Measurements from ENCODE around the gene MRPS35. TPM values are rescaled to one million over a fixed set of nuclear protein-coding genes. Genes with fewer than 3 reads are reported as not detected.

The MRPS35 gene
- polyA plus RNA-seq, 1 experiment, result 66.6 TPM

DNA sequence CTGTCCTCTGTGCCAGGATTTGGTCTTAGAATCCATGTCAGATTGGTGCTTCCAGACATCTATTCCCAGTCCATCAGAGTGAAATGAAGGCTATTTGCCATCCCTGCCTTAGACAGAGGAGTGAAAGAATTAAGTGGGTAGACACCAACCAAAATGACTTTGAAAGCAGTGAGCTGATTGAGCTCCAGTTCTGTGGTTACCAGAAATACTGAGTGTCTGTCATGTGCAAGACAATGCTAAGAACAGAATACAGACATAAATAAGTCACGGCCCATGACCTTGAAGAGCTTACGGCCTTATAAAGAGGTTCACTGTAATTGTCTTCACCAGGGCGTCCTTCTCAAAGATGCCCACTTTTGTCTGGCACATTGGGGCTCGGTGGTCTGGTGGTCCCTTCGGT is 91.0 kb downstream of the MRPS35 start:
- POLR2A ChIA-PET, result interaction anchor here (1.0 kb wide), 1 partner anchor 21 kb away, joined by 3 read pairs; the partner anchor contains the start of genes KLHL42 and MANSC4
- TF ChIP-seq, protein P1, sequence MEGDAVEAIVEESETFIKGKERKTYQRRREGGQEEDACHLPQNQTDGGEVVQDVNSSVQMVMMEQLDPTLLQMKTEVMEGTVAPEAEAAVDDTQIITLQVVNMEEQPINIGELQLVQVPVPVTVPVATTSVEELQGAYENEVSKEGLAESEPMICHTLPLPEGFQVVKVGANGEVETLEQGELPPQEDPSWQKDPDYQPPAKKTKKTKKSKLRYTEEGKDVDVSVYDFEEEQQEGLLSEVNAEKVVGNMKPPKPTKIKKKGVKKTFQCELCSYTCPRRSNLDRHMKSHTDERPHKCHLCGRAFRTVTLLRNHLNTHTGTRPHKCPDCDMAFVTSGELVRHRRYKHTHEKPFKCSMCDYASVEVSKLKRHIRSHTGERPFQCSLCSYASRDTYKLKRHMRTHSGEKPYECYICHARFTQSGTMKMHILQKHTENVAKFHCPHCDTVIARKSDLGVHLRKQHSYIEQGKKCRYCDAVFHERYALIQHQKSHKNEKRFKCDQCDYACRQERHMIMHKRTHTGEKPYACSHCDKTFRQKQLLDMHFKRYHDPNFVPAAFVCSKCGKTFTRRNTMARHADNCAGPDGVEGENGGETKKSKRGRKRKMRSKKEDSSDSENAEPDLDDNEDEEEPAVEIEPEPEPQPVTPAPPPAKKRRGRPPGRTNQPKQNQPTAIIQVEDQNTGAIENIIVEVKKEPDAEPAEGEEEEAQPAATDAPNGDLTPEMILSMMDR (IDR thresholded peaks at IDR 0.05; ENCODE audit: low read depth, low read length), result no peak
- Histone ChIP-seq H3K27me3 (ENCODE audit: control insufficient read depth, insufficient read depth, low read length) (no peaks in the 10 kb centered on the region), H3K9me3 (ENCODE audit: control insufficient read depth, insufficient read depth, low read length) (no peaks in the 10 kb centered on the region), H3K27ac (ENCODE audit: low read depth, low read length) (no peak overlapping the region), H3K4me3 (ENCODE audit: low read depth, low read length) (no peak overlapping the region)
- DNase-seq (ENCODE audit: low read depth, low spot score), result no peak
- CTCF ChIA-PET, result interaction anchor here (0.6 to 1.5 kb wide), 2 partner anchors 20 to 69 kb away, joined by 5 read pairs; no protein-coding TSS in a partner anchor

DNA sequence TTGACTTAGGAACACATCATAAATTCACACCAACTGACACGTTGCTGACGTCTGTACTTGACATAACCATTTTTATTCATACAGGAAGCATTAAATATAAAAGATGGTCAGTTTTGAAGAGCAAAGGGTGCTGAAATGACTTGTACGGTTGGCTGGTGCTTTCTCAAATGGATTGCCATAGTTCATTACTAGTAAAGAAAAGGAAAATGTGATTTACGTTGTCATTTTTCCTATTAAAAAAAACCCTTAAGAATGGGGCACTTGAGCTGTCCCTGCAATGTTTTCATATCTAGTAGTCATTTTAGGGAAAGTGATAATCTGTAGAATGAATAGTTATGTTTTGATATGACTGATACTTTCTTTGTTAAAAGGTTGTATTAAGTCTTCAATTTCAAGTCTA is 91.9 kb downstream of the MRPS35 start:
- H3K27me3 ChIP-seq (ENCODE audit: control insufficient read depth, insufficient read depth, low read length), result no peaks in the 10 kb centered on the region
- no peaks in the 10 kb centered on the region for H3K9me3 ChIP-seq (ENCODE audit: control insufficient read depth, insufficient read depth, low read length)
- DNase-seq (ENCODE audit: low read depth, low spot score), result no peak
- ChIA-PET CTCF (interaction anchor here (1.5 kb wide), 1 partner anchor 19 kb away, joined by 5 read pairs; no protein-coding TSS in a partner anchor), POLR2A (interaction anchor here (1.0 kb wide), 1 partner anchor 22 kb away, joined by 3 read pairs; the partner anchor contains the start of genes KLHL42 and MANSC4)
- no peak overlapping the region for H3K27ac ChIP-seq (ENCODE audit: low read depth, low read length)
- no peak overlapping the region for H3K4me3 ChIP-seq (ENCODE audit: low read depth, low read length)
- TF ChIP-seq, protein P1 (IDR thresholded peaks at IDR 0.05; ENCODE audit: low read depth, low read length), result no peak

DNA sequence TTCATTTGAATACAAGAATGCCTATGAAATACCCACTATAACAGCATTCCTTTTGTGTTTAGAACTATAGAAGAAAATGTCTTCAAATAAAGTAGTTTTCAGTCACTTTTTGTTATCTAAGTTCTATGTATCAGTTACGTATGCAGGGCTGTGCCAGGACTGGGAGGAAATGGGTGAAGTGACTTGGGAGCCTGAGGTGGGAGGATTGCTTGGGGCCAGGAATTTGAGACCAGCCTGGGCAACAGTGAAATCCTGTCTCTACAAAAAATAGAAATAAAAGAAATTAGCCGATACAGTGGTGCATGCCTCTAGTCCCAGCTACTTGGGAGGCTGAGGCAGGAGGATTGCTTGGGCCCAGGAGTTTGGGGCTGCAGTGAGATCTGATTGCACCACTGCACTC is 92.3 kb downstream of the MRPS35 start:
- ChIA-PET CTCF (interaction anchor here (1.5 kb wide), 1 partner anchor 19 kb away, joined by 5 read pairs; no protein-coding TSS in a partner anchor), POLR2A (no interaction called here)
- no peak overlapping the region for H3K4me3 ChIP-seq (ENCODE audit: low read depth, low read length)
- no peak for DNase-seq (ENCODE audit: low read depth, low spot score)
- no peaks in the 10 kb centered on the region for H3K9me3 ChIP-seq (ENCODE audit: control insufficient read depth, insufficient read depth, low read length)
- no peak overlapping the region for H3K27ac ChIP-seq (ENCODE audit: low read depth, low read length)
- TF ChIP-seq, protein P1 (IDR thresholded peaks at IDR 0.05; ENCODE audit: low read depth, low read length), result no peak
- no peaks in the 10 kb centered on the region for H3K27me3 ChIP-seq (ENCODE audit: control insufficient read depth, insufficient read depth, low read length)

GRCh38 chr12:27805238-27805637 is 94.6 kb downstream of the MRPS35 start:
- no peak for DNase-seq (ENCODE audit: low read depth, low spot score)
- H3K27me3 ChIP-seq (ENCODE audit: control insufficient read depth, insufficient read depth, low read length), result no peaks in the 10 kb centered on the region
- POLR2A ChIA-PET, result no interaction called here
- no peaks in the 10 kb centered on the region for H3K9me3 ChIP-seq (ENCODE audit: control insufficient read depth, insufficient read depth, low read length)
- H3K4me3 ChIP-seq (ENCODE audit: low read depth, low read length), result no peak overlapping the region
- CTCF ChIA-PET, result interaction anchor here (1.7 kb wide), 1 partner anchor 136 kb away, joined by 7 read pairs; no protein-coding TSS in a partner anchor
- TF ChIP-seq, protein P1 (IDR thresholded peaks at IDR 0.05; ENCODE audit: low read depth, low read length), result no peak
- H3K27ac ChIP-seq (ENCODE audit: low read depth, low read length), result no peak overlapping the region

Small RNA genes within 50 kb of the gene (small RNA-seq; reads per million reads assigned to genes)
- gene RF00019 (ENCODE audit: insufficient read length, low read depth), result not detected

Other genes starting within 250 kb of the MRPS35 start
- 42.5 and 58.3 TPM in 2 replicates for gene PPFIBP1, start 186.6 kb upstream of the MRPS35 start, polyA plus RNA-seq (2011; rRNA removed)
- 0.65 and 0.78 TPM in 2 replicates for gene REP15, start 14.4 kb upstream of the MRPS35 start, polyA plus RNA-seq (2011; rRNA removed)
- gene KLHL42, start 69.4 kb downstream of the MRPS35 start, polyA plus RNA-seq (2011; rRNA removed), result 21.3 and 25.4 TPM in 2 replicates
- gene MANSC4, start 69.4 kb downstream of the MRPS35 start, polyA plus RNA-seq (2011; rRNA removed), result not detected in 2 replicates